HG02623 (cell line): Measurements from ENCODE around the gene SHMT1.
"Not testable (repeated sequence)": the region's sequence is repeated elsewhere in the genome, so short reads cannot be mapped to it uniquely, and the experiment has no call there.

Experiments
- ATAC-seq: cut with Tn5 transposase; IDR thresholded peaks from one replicate; pipeline ENCODE4 v1.9.1; 2021; ENCODE audit warnings: moderate library complexity; ENCODE audit not compliant: unreplicated experiment

SHMT1 gene

DNA sequence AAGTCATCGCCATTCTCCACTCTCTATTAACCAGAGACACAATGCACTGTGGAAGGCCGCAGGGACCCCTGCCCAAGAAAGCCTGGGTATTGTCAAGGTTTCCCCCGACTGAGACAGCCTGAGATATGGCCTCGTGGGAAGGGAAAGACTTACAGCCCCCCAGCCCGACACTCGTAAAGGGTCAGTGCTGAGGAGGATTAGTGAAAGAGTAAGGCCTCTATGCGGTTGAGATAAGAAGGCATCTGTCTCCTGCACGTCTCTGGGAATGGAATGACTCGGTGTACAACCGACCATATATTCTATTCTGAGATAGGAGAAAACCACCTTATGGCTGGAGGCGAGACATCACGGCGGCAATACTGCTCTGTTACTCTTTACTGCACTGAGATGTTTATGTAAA, 60.1 kb downstream of the SHMT1 start:
- ATAC-seq: not testable (repeated sequence)

DNA sequence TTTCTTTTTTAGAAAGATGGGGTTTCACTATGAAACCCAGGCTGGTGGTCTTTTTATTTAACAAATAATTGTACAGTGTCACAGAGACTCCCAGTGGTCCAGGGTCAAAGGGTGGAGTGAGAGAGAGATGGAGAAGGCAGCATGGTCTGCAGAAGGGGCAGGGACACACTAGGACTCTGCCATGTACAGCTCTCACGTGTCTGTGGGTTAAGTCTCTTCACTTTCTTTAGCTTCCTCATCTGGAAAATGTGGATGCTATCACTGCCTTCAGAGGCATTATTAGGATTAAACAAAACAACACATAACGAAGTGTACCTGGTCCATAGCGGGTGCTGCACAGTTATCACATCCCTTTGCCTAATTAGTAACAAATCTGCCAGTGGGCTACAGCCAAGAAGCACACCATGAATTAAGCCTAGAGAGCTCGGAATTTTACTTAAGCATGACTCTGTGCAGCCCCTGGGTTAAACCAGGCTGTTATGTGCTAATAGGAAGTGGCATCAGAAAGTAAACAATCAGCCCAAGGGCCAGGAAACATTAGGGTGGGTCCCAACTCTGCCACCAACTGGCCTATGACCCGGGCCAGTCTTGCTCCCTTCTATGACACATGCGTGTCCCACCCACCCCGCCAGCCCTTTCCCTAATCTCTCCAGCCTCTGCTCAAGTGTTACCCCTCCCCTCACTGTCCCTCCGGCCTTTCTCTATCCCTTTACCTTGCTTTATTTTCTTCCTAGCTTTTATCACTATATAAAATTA, 62.4 kb downstream of the SHMT1 start:
- ATAC-seq: no peak

DNA sequence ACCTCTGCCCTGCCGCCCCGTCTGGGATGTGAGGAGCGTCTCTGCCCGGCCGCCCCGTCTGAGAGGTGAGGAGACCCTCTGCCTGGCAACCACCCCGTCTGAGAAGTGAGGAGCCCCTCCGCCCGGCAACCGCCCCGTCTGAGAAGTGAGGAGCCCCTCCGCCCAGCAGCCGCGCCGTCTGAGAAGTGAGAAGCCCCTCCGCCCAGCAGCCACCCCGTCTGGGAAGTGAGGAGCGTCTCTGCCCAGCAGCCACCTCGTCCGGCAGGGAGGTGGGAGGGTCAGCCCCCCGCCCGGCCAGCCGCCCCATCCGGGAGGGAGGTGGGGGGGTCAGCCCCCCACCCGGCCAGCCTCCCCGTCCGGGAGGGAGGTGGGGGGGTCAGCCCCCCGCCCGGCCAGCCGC, 65.3 kb downstream of the SHMT1 start:
- not testable (repeated sequence) for ATAC-seq

DNA sequence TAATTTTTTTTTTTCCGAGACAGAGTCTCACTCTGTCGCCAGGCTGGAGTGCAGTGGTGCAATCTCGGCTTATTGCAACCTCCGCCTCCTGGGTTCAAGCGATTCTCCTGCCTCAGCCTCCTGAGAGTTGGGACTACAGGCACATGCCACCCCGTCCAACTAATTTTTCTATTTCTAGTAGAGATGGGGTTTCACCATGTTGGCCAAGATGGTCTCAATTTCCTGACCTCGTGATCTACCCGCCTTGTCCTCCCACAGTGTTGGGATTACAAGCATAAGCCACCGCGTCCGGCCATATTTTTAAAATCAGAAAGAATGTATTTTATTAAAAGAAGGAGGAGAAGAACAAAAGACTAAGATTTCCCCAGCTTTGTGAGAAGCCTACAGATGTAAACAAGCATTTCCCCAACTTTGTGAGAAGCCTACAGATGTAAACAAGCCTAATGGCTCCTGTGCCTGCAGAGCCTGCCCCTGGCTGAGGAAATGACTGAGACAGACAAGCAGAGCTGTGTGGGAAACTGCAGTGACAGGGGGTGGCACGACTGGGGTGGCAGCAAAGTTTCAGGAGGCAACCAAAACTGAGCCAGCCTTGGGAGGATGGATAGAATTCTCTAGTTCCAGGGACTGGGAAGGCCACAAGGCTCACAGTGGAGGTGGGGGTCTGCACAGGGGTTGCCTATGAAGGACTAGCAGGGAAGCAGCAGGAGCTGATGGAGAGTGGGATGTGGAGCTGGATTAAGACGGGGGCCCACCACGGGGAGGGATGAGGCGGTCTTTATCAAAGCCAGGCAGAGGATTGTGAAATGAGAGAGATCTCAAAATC, 71.4 kb downstream of the SHMT1 start:
- ATAC-seq: no peak

DNA sequence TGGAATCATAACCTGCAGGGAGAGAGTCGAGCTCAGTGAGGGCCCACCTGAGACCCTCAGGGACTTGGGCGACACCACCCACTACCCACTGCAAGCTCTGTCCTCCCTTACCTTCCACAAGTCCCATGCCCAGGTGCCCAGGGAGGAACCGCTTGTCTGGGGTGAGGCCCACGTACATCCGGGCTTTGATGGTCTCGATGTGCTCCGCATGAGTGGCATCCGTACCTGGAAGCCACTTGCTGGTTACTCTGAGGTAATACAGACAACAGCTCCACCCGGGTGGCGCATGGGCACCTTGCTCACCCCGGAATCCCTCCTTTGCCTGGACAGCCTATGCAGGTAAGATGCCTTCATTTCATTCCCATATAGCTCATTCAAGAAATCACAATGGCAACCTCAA, 78.1 kb downstream of the SHMT1 start:
- ATAC-seq: no peak

DNA sequence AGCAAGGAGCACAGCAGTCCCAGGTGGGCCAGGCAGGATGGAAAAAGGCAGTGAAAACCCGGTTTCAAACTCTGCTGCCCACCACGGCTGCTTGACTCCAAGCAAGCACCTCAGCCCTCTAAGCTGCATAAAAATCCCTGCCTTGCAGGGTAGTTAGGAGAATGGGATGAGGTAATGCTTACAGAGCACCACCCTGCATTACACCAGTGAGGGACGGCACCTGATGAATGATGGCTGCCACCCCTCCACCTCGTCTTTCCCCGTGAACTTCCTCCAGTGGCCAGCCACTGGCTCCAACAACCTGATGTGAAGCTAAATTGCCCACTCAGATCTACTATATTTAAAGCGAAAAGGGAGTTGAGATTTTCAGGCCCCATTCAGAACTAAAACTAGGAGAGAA, 81.6 kb downstream of the SHMT1 start:
- no peak for ATAC-seq

DNA sequence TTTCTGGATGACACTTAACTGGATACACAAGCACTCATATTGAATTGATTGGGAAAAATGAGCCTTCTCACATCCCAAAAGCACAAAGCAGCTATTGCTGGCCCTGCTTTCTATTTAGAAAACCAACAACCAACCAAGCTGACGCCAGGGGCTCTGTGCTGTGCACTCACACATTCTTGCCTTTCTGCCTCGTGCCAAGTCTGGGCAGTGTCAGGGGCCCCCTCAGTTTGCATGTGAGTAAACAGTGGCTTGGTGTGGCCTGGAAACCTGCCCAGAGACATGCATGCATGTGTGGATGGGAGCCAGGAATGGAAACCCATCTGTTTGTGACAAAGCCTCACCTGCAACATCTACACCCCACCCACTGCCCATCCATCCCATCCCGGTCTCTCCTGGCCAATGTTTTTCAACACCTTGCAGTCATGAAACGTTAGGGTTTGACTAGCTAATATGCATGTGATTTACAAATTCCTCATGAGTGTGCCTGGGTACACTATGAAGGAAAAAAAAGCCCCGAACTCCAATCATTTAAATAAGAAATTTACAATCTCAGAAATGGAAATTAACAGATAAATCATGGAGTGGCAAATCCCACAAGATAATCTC, 82.5 kb downstream of the SHMT1 start:
- no peak for ATAC-seq

DNA sequence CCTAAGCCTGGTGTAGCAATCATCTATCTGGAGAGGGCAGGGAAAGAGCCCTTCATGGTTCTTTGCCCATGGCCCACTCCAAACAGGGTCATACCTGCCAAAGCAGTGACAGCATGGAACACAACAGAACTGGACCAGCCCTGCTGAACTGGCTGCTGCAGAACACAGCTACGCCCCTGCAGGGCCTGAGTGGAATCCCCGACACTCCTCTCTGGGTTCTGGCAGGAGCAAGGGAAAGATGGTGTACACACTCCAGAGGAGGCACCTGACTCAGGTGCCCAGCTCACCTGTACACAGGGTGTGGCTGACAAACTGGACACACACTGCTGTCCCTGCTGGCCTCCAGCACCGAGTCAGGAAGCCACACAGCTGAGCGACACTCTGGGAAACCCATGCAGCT, 83.1 kb downstream of the SHMT1 start:
- ATAC-seq: no peak

DNA sequence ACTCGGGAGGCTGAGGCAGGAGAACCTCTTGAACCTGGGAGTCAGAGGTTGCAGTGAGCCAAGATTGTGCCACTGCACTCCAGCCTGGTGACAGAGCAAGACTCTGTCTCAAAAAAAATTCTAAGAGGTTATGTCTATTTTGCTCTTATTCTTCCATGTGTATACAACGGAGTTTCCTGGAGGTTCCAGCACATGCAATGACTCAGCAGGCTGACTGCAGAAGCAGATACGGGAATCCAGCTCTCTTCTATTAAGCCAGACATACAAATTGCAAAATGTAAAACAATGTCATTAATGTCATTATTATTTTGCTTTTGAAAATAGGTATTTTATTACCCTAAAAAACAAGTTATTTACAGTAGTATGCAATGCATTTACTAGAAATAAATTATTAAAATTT, 84.5 kb downstream of the SHMT1 start:
- ATAC-seq: no peak
